Astrocyte (in vitro differentiated cells and primary cell): ENCODE data around the gene SLC12A4. TPM values are rescaled to one million over a fixed set of nuclear protein-coding genes. Genes with fewer than 3 reads are reported as not detected.

Experiments used
- DNase-seq: peaks from one replicate; pipeline ENCODE4 v3.0.0-alpha.2; 2010; ENCODE audit warnings: low read depth
- FAIRE-seq: peaks from 2 replicates; lab custom pipeline; 2011; peaks lifted over from hg19 to GRCh38; lab: Jason Lieb, UNC
- H2AFZ ChIP-seq: 2 replicates; pipeline ENCODE4 v1.6.0; 2012; ENCODE audit warnings: low read depth, low read length, inconsistent platforms
- H3K27ac ChIP-seq: 2 replicates; pipeline ENCODE4 v1.5.1; 2011; ENCODE audit warnings: low read depth, low read length, inconsistent platforms
- H3K27me3 ChIP-seq: 2 replicates; pipeline ENCODE4 v1.6.0; 2011; ENCODE audit warnings: low read length, inconsistent platforms; ENCODE audit not compliant: insufficient read depth
- H3K36me3 ChIP-seq: 2 replicates; pipeline ENCODE4 v1.5.1; 2011; ENCODE audit warnings: low read length, inconsistent platforms; ENCODE audit not compliant: insufficient read depth
- H3K4me1 ChIP-seq: 2 replicates; pipeline ENCODE4 v1.5.1; 2011; ENCODE audit warnings: low read length, inconsistent platforms; ENCODE audit not compliant: insufficient read depth
- H3K4me2 ChIP-seq: 2 replicates; pipeline ENCODE4 v1.6.0; 2012; ENCODE audit warnings: low read length, inconsistent platforms
- H3K4me3 ChIP-seq: 2 replicates; pipeline ENCODE4 v1.5.1; 2011; ENCODE audit warnings: low read depth, mild to moderate bottlenecking, low read length, inconsistent platforms; ENCODE audit not compliant: insufficient read depth
- H3K79me2 ChIP-seq: 2 replicates; pipeline ENCODE4 v1.6.0; 2012; ENCODE audit warnings: mild to moderate bottlenecking, low read length, inconsistent platforms; ENCODE audit not compliant: insufficient read depth
- H3K9ac ChIP-seq: 2 replicates; pipeline ENCODE4 v1.6.0; 2012; ENCODE audit warnings: mild to moderate bottlenecking, low read length, inconsistent platforms
- H3K9me3 ChIP-seq: 2 replicates; pipeline ENCODE4 v1.5.1; 2012; ENCODE audit warnings: low read depth, mild to moderate bottlenecking, low read length, inconsistent platforms; ENCODE audit not compliant: insufficient read depth
- H4K20me1 ChIP-seq: 2 replicates; pipeline ENCODE4 v1.6.0; 2012; ENCODE audit warnings: low read length, inconsistent platforms; ENCODE audit not compliant: insufficient read depth
- H3K27ac Mint-ChIP-seq: one replicate; pipeline ENCODE4 v1.8.0; 2021; ENCODE audit warnings: mild to moderate bottlenecking, mixed read lengths; ENCODE audit not compliant: unreplicated experiment
- H3K27me3 Mint-ChIP-seq: one replicate; pipeline ENCODE4 v1.8.0; 2021; ENCODE audit warnings: low read depth, mixed read lengths; ENCODE audit not compliant: unreplicated experiment
- H3K36me3 Mint-ChIP-seq: one replicate; pipeline ENCODE4 v1.8.0; 2021; ENCODE audit warnings: low read depth, mixed read lengths; ENCODE audit not compliant: unreplicated experiment
- H3K4me1 Mint-ChIP-seq: one replicate; pipeline ENCODE4 v1.8.0; 2021; ENCODE audit warnings: low read depth, mixed read lengths; ENCODE audit not compliant: unreplicated experiment
- H3K4me3 Mint-ChIP-seq: one replicate; pipeline ENCODE4 v1.8.0; 2021; ENCODE audit warnings: mild to moderate bottlenecking, moderate library complexity, mixed read lengths; ENCODE audit not compliant: unreplicated experiment
- H3K9me3 Mint-ChIP-seq: one replicate; pipeline ENCODE4 v1.8.0; 2021; ENCODE audit warnings: mild to moderate bottlenecking, mixed read lengths; ENCODE audit not compliant: unreplicated experiment
- EZH2 ChIP-seq: IDR thresholded peaks from 2 replicates; pipeline ENCODE4 v1.6.1; 2012; ENCODE audit warnings: mild to moderate bottlenecking, low read length, inconsistent platforms; ENCODE audit not compliant: insufficient read depth
- total RNA-seq: library from RNA; stranded (reverse); gene quantifications from 2 replicates; pipeline ENCODE4 v1.2.1, GENCODE V29; 2021
- TF ChIP-seq, protein P1 (sequence below): IDR thresholded peaks from 2 replicates; pipeline ENCODE4 v1.5.1; 2011; ENCODE audit warnings: low read depth, mild to moderate bottlenecking, inconsistent platforms, low read length, moderate library complexity; ENCODE audit not compliant: insufficient read depth

Gene SLC12A4
- total RNA-seq, 1 donor from 2014 or later, result 118 TPM

- FAIRE-seq (no peak), DNase-seq (no peak)
- H3K4me1 Mint-ChIP-seq, result peaks cover 15% of the 10 kb centered on the region
- Histone ChIP-seq H4K20me1 (peaks cover 12% of the 10 kb centered on the region), H3K36me3 (peaks cover 5% of the 10 kb centered on the region), H3K4me2 (peak overlapping the region; percentile 94), H3K9me3 (no peaks in the 10 kb centered on the region), H3K27ac (peak overlapping the region; percentile 14), H3K4me3 (peak overlapping the region; percentile 87), H3K27me3 (no peaks in the 10 kb centered on the region), H3K9ac (peak overlapping the region; percentile 93), H2AFZ (peak overlapping the region; percentile 64), H3K79me2 (peaks cover 12% of the 10 kb centered on the region), H3K4me1 (peaks cover 22% of the 10 kb centered on the region)
- TF ChIP-seq, protein P1, sequence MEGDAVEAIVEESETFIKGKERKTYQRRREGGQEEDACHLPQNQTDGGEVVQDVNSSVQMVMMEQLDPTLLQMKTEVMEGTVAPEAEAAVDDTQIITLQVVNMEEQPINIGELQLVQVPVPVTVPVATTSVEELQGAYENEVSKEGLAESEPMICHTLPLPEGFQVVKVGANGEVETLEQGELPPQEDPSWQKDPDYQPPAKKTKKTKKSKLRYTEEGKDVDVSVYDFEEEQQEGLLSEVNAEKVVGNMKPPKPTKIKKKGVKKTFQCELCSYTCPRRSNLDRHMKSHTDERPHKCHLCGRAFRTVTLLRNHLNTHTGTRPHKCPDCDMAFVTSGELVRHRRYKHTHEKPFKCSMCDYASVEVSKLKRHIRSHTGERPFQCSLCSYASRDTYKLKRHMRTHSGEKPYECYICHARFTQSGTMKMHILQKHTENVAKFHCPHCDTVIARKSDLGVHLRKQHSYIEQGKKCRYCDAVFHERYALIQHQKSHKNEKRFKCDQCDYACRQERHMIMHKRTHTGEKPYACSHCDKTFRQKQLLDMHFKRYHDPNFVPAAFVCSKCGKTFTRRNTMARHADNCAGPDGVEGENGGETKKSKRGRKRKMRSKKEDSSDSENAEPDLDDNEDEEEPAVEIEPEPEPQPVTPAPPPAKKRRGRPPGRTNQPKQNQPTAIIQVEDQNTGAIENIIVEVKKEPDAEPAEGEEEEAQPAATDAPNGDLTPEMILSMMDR, result no peak
- TF ChIP-seq EZH2, result no peak
- H3K27me3 Mint-ChIP-seq, result no peaks in the 10 kb centered on the region
- H3K9me3 Mint-ChIP-seq, result no peaks in the 10 kb centered on the region
- H3K4me3 Mint-ChIP-seq, result peak overlapping the region; percentile 99
- peak overlapping the region; percentile 99 for H3K27ac Mint-ChIP-seq
- peaks cover 13% of the 10 kb centered on the region for H3K36me3 Mint-ChIP-seq
Observed at GRCh38 chr16:67935101-67935401, 33.4 kb downstream of the SLC12A4 start.

DNA sequence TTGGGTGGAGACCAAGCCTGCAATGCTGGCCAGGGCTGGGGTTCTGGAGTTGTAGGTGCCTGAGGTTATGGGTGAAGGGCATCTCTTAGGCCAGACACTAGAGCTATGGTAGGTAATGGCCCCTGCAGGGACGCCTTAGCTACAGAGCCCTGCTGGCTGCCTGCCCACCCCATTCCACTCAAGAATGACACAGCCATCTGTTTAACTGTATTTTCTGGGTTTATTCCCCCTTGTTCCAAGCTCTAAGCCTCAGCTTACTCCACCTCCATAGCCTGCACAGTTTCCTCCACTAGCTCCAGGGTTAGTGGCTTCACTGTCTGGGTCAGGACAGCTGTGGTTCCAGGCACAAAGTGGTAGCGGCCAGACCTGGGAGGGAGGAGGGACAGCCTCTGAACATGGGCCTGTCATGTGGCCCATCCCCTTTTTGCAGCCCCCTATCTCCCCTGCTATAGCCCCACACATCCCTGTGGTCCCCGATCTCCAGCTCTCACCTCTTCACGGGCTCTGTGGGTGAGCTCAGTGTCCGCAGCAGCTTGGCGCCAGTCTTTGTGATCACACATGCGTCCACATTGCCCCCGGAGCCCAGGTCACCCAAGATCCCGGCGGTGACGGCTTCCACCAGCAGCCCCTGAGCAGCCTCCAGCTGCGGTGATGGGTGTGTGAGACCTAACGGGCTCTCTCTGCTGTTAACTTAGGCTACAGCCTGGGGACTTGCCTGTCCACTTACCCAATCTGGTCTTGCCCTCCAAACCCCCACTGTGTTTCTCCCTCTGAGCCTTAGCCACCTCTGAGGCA lies 33.9 kb downstream of the SLC12A4 start:
- no peak overlapping the region for H3K27ac ChIP-seq

More for the DNA sequence above, 33.9 kb downstream of the SLC12A4 start:
- Mint-ChIP-seq H3K27ac (peak overlapping the region; percentile 99), H3K9me3 (no peaks in the 10 kb centered on the region), H3K27me3 (no peaks in the 10 kb centered on the region), H3K4me1 (peaks cover 15% of the 10 kb centered on the region), H3K36me3 (peaks cover 18% of the 10 kb centered on the region), H3K4me3 (peak overlapping the region; percentile 99)
- Histone ChIP-seq H3K4me1 (peaks cover 22% of the 10 kb centered on the region), H4K20me1 (peaks cover 6% of the 10 kb centered on the region), H3K36me3 (peaks cover 2% of the 10 kb centered on the region), H3K9me3 (no peaks in the 10 kb centered on the region), H3K9ac (peak overlapping the region; percentile 93), H2AFZ (no peak overlapping the region), H3K79me2 (peaks cover 7% of the 10 kb centered on the region), H3K4me3 (peak overlapping the region; percentile 87), H3K27me3 (no peaks in the 10 kb centered on the region), H3K4me2 (peak overlapping the region; percentile 94)
- TF ChIP-seq, protein P1, result no peak
- TF ChIP-seq EZH2, result no peak
- DNase-seq (no peak), FAIRE-seq (no peak)
